Hepatocyte (in vitro differentiated cells): Measurements from ENCODE around the gene TMC2. TPM values are rescaled to one million over a fixed set of nuclear protein-coding genes. Genes with fewer than 3 reads are reported as not detected.

Source experiments
- DNase-seq: peaks from one replicate; pipeline ENCODE4 v3.0.0-alpha.2; 2016; ENCODE audit warnings: low spot score
- H2AFZ ChIP-seq: fragments of 200-600 bp; sonication (generic); 2 replicates; pipeline ENCODE4 v1.6.0; 2016; ENCODE audit warnings: antibody characterized with exemption, mild to moderate bottlenecking
- H3K27ac ChIP-seq: fragments of 200-600 bp; sonication (generic); 2 replicates; pipeline ENCODE4 v1.5.1; 2016; ENCODE audit warnings: mild to moderate bottlenecking
- H3K27me3 ChIP-seq: fragments of 200-600 bp; sonication (generic); 2 replicates; pipeline ENCODE4 v1.6.1; 2016
- H3K36me3 ChIP-seq: fragments of 200-600 bp; sonication (generic); replicated peaks from 2 replicates; pipeline ENCODE4 v1.5.1; 2016; ENCODE audit warnings: low read depth; ENCODE audit not compliant: insufficient read depth
- H3K4me1 ChIP-seq: fragments of 200-600 bp; sonication (generic); 2 replicates; pipeline ENCODE4 v1.5.1; 2016; ENCODE audit warnings: mild to moderate bottlenecking, moderate library complexity; ENCODE audit not compliant: insufficient read depth
- H3K4me2 ChIP-seq: fragments of 200-600 bp; sonication (generic); 2 replicates; pipeline ENCODE4 v1.6.0; 2016
- H3K4me3 ChIP-seq: fragments of 200-600 bp; sonication (generic); 2 replicates; pipeline ENCODE4 v1.5.1; 2016; ENCODE audit warnings: mild to moderate bottlenecking
- H3K79me2 ChIP-seq: fragments of 200-600 bp; sonication (generic); 2 replicates; pipeline ENCODE4 v1.6.0; 2017; ENCODE audit warnings: mild to moderate bottlenecking
- H3K9me2 ChIP-seq: fragments of 200-600 bp; sonication (generic); replicated peaks from 2 replicates; pipeline ENCODE4 v1.6.0; 2017; ENCODE audit warnings: mild to moderate bottlenecking; ENCODE audit not compliant: insufficient read depth
- H3K9me3 ChIP-seq: fragments of 200-600 bp; sonication (generic); 2 replicates; pipeline ENCODE4 v1.5.1; 2016; ENCODE audit warnings: low read depth, mild to moderate bottlenecking
- H4K20me1 ChIP-seq: fragments of 200-600 bp; sonication (generic); 2 replicates; pipeline ENCODE4 v1.6.0; 2016; ENCODE audit warnings: mild to moderate bottlenecking; ENCODE audit not compliant: insufficient read depth, poor library complexity, severe bottlenecking
- CTCF ChIP-seq: fragments of 200-600 bp; sonication (generic); IDR thresholded peaks from 2 replicates; pipeline ENCODE4 v1.5.1; 2016; ENCODE audit warnings: antibody characterized with exemption, mild to moderate bottlenecking; ENCODE audit not compliant: poor library complexity
- EZH2 ChIP-seq: fragments of 200-600 bp; sonication (generic); IDR thresholded peaks from 2 replicates; pipeline ENCODE4 v1.6.1; 2016; ENCODE audit warnings: antibody characterized with exemption, mild to moderate bottlenecking, borderline replicate concordance
- EZH2phosphoT487 ChIP-seq: fragments of 200-600 bp; sonication (generic); IDR thresholded peaks from one replicate; pipeline ENCODE4 v1.6.1; 2018; ENCODE audit warnings: antibody characterized with exemption, mild to moderate bottlenecking, low read depth, moderate library complexity; ENCODE audit not compliant: unreplicated experiment, severe bottlenecking
- WGBS: methylation state at CpG from one replicate; pipeline ENCODE4 v1.1.6; 2016; ENCODE audit warnings: low lambda C conversion rate; ENCODE audit errors: missing lambda C conversion rate; 5-methylcytosine and 5-hydroxymethylcytosine counted together
- polyA plus RNA-seq: library from polyadenylated mRNA; unstranded; fragments of >200 nt; fragmentation: Nextera tagmentation; extraction: Ambion mirVana; gene quantifications from 2 replicates; pipeline ENCODE4 v1.2.1, GENCODE V29; 2016
- total RNA-seq: library from RNA; depleted of rRNA; stranded (reverse); fragments of >200 nt; gene quantifications from 2 replicates; pipeline ENCODE4 v1.2.3, GENCODE V29; 2014

TMC2 gene
- total and polyA plus RNA-seq, 2 experiments from 2014 or later: not detected

- no peaks in the 10 kb centered on the region for H3K9me2 ChIP-seq
- H3K79me2 ChIP-seq: no peaks in the 10 kb centered on the region
- no peak overlapping the region for H3K4me3 ChIP-seq
- H3K27ac ChIP-seq: no peak overlapping the region
- no peak overlapping the region for H2AFZ ChIP-seq
- TF ChIP-seq CTCF: no peak
- WGBS: 62% methylated on average over 10 of the region's 10 CpGs
- no peaks in the 10 kb centered on the region for H3K36me3 ChIP-seq
- H3K9me3 ChIP-seq: no peaks in the 10 kb centered on the region
- no peaks in the 10 kb centered on the region for H4K20me1 ChIP-seq
- peaks cover 4% of the 10 kb centered on the region for H3K27me3 ChIP-seq
- DNase-seq: no peak
- peaks cover 3% of the 10 kb centered on the region for H3K4me1 ChIP-seq
- no peak overlapping the region for H3K4me2 ChIP-seq
These were observed 7.6 kb upstream of the TMC2 start for GRCh38 chr20:2528671-2529271.

GRCh38 chr20:2533118-2533517 is 3.3 kb upstream of the TMC2 start:
- DNase-seq: no peak
- Histone ChIP-seq H3K9me2 (no peaks in the 10 kb centered on the region), H3K4me2 (no peak overlapping the region), H3K4me3 (no peak overlapping the region), H3K27ac (no peak overlapping the region), H3K27me3 (peaks cover 4% of the 10 kb centered on the region), H3K4me1 (no peaks in the 10 kb centered on the region), H3K36me3 (no peaks in the 10 kb centered on the region), H2AFZ (no peak overlapping the region), H3K79me2 (no peaks in the 10 kb centered on the region), H4K20me1 (no peaks in the 10 kb centered on the region), H3K9me3 (no peaks in the 10 kb centered on the region)
- 88% methylated on average over 8 of the region's 8 CpGs for WGBS
- no peak for TF ChIP-seq EZH2
- TF ChIP-seq EZH2phosphoT487: no peak
- no peak for TF ChIP-seq CTCF

DNA sequence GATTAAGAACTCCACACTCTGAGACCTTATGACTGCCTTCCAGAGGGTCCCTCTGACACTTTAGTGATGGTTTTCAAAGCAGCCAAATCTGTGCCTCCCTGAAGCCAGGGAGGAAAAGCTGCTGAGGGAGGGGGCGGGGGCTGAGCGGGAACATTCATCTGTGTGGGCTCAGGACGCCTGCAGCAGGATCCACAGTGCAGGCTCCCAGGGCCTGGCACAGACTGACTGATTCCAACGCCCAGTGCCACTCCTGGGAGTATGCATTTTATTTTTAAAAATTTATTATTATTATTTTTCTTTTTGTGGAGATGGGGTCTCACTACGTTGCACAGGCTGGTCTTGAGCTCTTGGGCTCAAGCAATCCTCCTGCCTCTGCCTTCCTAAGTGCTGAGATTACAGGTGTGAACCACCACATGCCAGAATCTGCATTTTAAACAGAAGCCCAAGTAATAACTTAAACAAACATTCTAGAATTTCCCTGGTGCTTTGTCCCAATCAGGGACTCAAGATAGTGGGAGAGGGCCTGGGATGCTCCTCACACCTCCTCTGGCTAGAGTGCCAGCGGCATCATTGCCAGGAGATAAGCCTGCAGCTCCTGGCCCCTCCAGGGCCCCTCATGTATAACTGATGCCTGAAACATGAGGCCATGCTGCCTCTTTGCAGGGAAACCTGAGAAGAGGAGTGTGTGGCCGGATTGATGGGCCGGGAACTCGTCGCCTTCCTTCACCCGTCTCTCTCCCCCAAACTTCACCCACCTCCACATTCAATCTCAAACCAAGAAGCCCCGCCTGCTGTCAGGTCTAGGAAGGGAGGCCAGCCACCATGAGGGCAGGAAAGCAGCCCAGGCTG is 438 bp upstream of the TMC2 start:
- Histone ChIP-seq H3K4me1 (no peaks in the 10 kb centered on the region), H3K36me3 (no peaks in the 10 kb centered on the region), H3K27me3 (no peaks in the 10 kb centered on the region), H2AFZ (no peak overlapping the region), H3K9me2 (no peaks in the 10 kb centered on the region), H4K20me1 (no peaks in the 10 kb centered on the region), H3K4me2 (no peak overlapping the region), H3K27ac (no peak overlapping the region), H3K79me2 (no peaks in the 10 kb centered on the region), H3K9me3 (no peaks in the 10 kb centered on the region), H3K4me3 (no peak overlapping the region)
- DNase-seq: no peak
- no peak for TF ChIP-seq EZH2
- no peak for TF ChIP-seq EZH2phosphoT487
- no peak for TF ChIP-seq CTCF
- WGBS: 58% methylated on average over 12 of the region's 12 CpGs
